Hematopoietic multipotent progenitor cell treated with erythropoietin and hydrocortisone succinate and interleukin-3 and kit ligand, for 15 days (in vitro differentiated cells): Measurements from ENCODE around the gene ADAM33.

Source experiments
- DNase-seq: peaks from one replicate; pipeline ENCODE4 v3.0.0-alpha.2; 2015; ENCODE audit warnings: low spot score

ADAM33 gene

DNA sequence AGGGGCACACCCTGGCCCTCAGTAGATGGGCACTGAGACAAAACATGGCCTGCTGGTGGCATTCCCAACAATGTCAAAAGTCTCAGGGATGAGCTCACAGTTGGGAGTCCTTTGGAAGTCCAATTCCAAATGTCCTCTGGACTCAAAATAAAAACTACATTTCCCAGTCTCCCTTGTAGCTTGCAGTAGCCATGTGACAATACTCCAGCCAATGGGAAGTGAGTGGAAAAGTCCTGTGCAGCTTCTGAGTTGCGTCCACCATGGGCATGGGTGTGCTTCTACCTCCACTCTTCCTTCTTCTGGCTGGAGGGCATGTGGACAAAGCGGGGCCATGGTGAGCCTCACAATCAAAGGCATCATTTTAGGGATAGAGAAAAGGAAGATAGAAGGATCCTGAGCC, 5.8 kb upstream of the ADAM33 start:
- no peak for DNase-seq

DNA sequence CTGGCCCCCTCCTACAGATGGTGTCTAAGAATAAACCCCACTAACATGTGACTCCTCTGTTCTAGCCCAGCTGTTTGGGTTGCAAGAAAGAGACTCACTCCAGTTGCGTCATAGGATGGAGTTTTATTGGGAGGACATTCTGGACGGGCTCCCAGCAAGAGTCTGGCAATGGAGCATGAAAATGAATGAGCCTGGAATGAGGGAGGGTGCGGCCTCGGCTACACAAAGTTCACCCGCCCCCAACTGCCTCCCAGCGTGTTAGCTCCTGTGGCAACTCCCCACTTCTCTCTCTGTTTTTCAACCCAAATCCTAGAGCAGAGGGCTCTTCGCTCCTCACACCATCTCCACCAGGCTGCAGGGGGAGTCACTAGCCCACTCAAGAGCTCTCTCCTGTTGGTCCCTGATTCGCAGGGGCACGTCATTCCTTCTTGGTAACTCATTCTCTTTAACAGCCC, 5.1 kb upstream of the ADAM33 start:
- DNase-seq = no peak

GRCh38 chr20:3686421-3686820, 4.6 kb upstream of the ADAM33 start:
- no peak for DNase-seq

- no peak for DNase-seq
These were observed 3.5 kb upstream of the ADAM33 start for GRCh38 chr20:3685341-3685740.

DNA sequence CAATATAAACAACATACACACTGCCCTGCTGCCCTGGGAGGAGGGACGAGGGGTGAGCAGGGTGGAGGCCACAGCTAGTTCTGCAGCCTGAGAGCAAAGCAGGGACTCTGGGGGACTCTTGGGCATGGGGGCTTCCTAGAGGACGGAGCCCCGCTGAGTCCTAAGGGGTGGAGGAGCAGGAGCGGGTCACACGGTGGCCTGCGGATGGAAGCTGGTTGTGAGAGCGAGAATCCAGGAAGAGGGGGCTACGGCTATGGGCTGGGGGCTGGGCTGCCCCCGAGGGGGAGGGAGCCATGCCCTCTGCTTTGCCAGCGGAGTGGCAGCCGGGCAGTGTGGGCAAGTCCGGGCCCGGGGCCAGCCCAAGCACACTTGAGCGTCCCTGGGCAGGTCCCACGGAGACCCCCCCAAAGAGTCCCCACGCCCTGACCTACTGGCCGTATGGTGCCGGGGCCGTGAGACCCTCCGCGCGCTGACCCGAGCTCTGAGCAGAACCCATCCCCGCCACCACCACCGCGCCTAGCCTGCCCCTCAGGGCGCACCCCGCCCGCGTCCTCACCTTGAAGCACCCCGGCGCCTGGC, 369 bp downstream of the ADAM33 start:
- DNase-seq = no peak

DNA sequence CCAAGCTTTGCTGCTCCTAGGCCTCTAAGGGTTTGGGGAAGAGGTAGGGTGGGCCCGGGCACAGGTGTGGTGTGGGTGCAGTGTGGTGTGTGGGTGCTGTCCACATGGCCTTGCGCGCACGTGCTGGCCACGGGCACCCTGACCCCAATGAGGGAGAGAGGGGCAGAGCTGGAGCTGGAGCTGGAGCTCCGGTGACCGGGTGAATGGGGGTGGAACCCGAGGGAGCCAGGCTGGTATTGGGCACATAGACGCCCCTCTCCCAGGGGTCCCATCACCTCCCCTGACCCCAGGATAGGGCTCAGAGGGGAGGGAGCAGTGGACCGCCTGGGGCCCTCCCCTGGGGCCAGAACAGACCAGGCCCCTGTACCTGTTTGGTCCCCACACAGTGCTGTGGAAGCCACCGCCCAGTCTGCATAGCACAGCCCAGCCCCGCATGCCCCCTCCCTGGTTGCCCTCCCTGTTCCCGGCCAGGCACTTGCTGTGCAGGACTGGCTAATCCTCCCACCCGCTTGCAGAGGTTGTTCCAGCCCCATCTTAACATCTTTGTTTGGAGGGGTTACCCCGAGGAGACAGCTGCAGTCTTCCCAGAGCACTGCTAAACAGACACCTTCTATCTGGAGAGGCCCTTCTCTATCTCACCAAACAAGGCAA, 984 bp downstream of the ADAM33 start:
- no peak for DNase-seq

DNA sequence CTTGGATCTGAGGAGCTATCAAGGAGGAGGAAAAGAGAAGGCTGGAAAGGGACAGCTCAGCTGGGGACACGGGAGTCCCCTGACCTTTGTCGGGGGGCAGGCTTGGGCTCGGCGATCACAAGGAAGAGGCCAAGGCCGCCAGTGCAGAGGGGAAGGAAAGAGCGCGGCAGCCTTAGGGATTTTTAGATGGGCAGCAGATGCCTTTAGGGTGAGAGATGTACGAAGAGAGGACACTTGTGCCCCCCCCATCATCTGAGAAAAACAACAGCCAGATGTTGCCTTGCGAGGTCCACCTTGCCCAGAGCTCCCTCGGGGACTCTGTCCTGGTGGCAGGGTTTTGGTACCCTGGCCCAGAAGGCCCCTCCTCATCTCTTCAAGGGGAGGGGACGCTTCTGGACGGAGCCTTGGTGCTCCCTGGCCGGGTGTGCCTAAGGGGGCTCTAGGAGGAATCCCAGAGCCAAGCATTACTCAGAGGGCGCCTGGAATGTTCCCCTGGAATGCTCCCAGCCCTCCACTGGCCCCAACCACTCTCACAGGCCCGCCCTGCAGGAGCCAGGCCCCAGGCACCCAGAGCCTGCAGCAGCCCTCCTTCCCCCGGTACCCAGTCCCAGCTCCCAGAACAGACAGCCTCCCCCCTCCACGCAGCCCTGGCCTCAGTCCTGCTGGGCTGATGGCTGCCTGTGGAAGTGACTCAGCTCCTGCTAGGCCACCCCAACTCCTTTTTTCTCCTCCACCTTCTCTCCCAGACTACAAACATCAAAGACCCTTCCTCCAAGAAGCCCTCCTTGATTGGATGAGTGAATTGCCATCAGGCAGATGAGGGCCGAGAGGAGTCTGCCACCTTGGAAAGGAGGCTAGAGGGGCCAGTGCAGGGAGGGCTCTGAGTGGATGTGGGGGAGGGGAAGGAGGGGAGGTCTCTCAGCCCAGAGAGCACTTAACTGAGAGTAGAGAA, 1.8 kb downstream of the ADAM33 start:
- no peak for DNase-seq

GRCh38 chr20:3678856-3679720, 2.7 kb downstream of the ADAM33 start:
- DNase-seq = no peak

- no peak for DNase-seq
These were observed 3.6 kb downstream of the ADAM33 start for GRCh38 chr20:3678198-3678597.

GRCh38 chr20:3677733-3678132, 4.1 kb downstream of the ADAM33 start:
- DNase-seq = no peak

GRCh38 chr20:3674995-3675900, 6.6 kb downstream of the ADAM33 start:
- no peak for DNase-seq

GRCh38 chr20:3674447-3674846, 7.4 kb downstream of the ADAM33 start:
- DNase-seq = no peak

GRCh38 chr20:3673221-3674070, 8.4 kb downstream of the ADAM33 start:
- DNase-seq = no peak

- no peak for DNase-seq
These were observed 9.2 kb downstream of the ADAM33 start for GRCh38 chr20:3672547-3673171.

GRCh38 chr20:3671986-3672546, 9.7 kb downstream of the ADAM33 start:
- no peak for DNase-seq

- no peak for DNase-seq
These were observed 10.9 kb downstream of the ADAM33 start for GRCh38 chr20:3670945-3671344.

- no peak for DNase-seq
These were observed 11.3 kb downstream of the ADAM33 start for GRCh38 chr20:3670511-3670910.

DNA sequence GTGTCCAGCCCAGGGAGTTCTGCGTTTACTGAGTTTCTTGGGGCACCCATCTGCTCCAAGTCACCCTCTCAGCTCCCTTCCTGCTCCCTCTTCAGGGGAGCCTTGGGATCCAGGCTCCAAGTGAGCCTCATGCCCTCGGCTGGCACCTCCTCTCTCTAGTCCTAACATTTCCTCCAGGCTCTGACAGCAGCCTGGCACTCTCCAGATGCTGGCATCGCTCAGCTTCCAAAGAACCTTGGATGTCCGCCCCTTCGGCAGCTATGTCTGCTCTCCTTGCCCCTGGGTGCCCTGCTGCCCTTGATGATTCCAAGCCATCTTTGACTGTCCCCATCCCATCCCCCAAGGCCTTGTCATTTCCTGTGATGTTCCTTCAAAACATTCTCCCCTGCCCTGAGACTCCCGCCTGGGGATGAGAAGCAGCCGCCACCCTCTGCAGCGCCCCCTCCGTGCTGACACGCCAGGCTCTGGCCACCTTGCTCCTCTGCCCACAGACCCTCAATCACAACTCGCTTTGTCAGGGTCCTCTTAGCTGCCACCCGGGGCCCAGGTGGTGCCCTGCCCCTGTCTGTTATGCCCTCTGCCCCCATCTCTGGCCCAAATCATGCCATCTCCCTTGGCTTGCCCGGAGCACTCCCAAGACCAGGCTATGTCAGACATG, 12.0 kb downstream of the ADAM33 start:
- no peak for DNase-seq
